Suppressor macrophage treated with lipopolysaccharide for 4 hours (primary cell): ENCODE results near the gene TM7SF3.
"Not testable (repeated sequence)": the region's sequence is repeated elsewhere in the genome, so short reads cannot be mapped to it uniquely, and the experiment has no call there.

Experiments used
- DNase-seq: peaks from one replicate; pipeline ENCODE4 v3.0.0-alpha.2; 2020

Gene TM7SF3, protein sequence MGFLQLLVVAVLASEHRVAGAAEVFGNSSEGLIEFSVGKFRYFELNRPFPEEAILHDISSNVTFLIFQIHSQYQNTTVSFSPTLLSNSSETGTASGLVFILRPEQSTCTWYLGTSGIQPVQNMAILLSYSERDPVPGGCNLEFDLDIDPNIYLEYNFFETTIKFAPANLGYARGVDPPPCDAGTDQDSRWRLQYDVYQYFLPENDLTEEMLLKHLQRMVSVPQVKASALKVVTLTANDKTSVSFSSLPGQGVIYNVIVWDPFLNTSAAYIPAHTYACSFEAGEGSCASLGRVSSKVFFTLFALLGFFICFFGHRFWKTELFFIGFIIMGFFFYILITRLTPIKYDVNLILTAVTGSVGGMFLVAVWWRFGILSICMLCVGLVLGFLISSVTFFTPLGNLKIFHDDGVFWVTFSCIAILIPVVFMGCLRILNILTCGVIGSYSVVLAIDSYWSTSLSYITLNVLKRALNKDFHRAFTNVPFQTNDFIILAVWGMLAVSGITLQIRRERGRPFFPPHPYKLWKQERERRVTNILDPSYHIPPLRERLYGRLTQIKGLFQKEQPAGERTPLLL

DNA sequence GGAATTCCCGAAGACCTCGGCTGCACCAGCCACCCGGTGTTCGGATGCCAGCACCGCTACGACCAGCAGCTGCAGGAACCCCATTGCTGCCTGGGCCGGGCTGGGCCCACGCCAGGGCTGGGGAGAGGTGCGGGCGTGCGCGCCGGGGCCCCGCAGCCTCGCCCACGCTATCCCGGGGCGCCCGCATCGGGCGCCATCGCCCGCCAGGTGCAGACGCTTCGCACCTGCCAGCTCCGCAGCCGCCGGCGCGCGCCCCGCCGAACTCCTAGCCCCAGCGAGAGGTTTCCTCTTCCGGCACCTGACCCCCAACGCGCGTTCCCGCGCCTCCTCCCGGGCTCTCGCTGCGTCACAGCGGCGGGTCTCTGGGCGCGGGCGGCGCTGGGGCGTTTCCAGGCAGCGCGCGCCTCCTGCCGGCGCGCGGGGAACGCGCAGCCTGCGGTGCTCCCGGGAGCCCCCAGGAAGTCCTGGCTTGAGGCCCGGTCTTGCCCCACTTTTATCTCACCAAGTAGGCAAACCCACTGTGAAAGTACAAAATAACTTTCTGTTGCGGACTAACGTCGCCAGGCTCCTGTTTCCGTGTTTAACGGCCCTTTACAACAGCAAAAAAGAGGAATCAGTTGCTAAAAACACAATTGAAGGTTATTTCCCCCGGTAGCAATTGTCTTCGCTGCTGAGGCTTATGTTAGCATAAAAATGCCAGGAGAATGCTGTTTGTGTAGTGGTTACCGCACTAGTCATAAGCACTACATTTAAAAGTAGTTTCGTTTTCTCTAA is at the start of gene TM7SF3:
TSS of gene TM7SF3 (minus strand) at position 300 of the 774 bp plus-strand sequence. CDS start at position 84, 216 bp downstream.
- peak; percentile 96 for DNase-seq

DNA sequence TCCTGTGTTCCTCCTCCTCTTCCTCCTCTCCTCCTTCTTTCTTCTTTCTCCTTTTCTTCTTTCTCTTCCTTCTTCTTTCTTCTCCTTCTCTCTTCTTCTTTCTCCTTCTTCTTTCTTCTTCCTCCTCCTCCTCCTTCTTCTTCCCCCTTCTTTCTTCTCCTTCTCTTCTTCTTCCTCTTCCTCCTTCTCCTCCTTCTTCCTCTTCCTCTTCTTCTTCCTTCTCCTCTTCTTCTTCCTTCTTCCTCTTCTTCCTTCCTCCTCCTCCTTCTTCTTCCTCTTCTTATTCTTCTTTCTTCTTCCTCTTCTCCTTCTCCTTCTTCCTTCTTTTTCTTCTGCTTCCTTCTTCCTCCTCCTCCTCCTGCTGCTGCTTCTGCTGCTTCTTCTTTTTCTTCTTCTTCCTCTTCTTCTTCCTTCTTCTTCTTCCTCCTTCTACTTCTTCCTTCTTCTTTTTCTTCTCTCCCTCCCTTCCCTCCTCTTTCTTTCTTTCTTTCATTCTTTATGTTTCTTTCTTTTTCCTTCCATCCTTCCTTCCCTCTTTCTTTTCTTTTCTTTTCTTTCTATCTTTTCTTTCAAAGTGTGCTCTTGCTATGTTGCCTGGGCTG is 49.2 kb upstream of the TM7SF3 start:
- no peak for DNase-seq

DNA sequence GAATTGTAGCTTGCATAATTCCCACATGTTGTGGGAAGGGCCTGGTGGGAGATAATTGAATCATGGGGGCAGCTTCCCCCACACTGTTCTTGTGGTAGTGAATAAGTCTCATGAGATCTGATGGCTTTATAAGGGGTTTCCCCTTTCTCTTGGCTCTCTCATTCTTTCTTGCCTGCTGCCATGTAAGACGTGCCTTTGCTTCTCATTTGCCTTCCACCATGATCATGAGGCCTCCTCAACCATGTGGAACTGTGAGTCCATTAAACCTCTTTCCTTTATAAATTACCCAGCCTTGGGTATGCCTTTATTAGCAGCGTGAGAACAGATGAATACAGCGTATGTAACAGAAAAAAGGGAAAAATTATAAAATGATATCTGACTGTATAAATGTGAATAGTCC is 47.1 kb upstream of the TM7SF3 start:
- DNase-seq: peak; percentile 3

DNA sequence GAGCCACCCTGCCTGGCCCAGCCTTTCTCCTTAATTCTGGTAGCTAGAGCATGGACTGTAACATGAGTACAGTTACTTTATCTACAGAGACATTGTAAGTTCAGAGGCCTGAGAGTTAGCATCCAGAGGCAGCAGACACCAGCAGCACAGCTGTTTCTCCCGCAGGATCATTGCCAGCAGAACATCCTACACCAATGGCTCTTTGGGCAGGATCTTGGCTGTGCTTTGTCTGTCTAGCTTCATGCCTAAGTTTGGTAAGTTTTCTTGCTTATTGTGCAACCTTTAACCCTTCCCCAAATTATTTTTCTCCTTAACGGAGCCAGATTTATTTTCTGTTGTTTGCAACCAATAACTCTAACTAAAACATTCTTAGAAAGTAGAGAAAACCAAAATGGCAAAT is 46.6 kb upstream of the TM7SF3 start:
- no peak for DNase-seq

GRCh38 chr12:27057543-27057942 is 43.4 kb upstream of the TM7SF3 start:
- DNase-seq: no peak

DNA sequence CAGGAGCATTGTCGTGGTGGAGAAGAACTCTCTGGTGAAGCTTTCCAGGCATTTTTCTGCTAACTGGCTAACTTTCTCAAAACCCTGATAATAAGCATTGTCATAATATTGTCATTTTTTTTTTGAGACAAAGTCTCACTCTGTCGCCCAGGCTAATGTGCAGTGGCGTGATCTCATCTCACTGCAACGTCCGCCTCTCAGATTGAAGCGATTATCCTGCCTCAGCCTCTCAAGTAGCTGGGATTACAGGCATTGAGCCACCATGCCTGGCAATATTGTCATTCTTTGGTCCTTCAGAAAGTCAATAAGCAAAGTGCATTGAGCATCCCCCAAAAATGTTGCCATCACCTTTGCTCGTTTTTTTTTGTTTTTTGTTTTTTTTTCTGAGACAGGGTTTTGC is 41.8 kb upstream of the TM7SF3 start:
- no peak for DNase-seq

DNA sequence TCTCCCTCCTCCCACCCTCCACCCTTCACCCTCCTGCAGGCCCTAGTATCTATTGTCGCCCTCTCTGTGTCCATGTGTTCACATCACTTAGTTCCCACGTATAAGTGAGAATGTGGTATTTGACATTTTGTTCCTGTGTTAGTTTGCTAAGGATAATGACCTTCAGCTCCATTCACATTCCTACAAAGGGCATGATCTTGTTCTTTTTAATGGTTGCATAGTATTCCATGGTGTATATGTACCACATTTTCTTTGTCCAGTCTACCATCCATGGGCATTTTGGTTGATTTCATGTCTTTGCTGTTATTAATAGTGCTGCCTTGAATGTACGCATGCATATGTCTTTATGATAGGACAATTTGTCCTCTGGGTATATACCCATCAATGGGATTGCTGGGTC is 38.6 kb upstream of the TM7SF3 start:
- DNase-seq: no peak

GRCh38 chr12:27052176-27052575 is 38.0 kb upstream of the TM7SF3 start:
- DNase-seq: no peak

DNA sequence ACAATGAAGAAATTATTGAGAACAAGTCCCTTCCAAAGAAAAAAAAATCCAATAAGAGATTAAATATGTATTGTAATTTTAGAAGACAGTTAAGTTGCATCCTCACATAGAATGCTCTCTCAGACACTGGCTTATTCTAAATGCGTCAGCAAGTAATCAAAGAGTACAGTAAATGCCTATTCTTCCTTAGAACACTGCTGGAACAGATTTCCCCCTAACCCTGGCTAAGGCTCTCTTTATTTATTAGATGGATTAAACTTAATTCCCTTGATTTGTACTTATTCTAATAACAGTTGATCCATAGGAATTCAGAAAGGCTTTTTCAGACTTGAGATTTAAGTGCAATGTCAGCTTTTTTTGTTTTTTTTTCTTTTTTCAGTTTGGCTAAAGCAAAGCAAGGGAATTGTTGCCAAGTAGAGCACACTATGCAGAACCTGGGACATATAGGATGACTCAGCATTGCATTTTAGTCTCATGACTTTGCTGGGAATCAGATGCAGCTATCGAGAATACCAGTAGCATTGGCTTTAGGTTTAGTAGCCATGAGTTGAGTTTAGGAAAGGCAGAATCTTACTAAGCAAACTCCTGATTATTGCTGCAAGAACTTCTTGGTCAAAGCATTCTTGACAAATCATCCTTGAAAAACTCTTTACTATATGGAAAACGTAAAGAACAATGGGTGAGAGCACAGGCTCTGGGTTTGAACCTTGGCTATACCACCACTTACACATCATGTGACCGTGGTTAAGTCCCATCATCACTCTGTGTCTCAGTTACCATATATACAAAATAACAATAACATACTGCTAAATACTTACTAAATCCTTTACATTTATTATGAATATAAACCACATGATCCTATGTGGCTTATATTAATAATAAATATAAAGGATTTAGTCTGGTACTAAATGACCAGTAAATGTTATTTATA is 34.9 kb upstream of the TM7SF3 start:
- peak; percentile 22 for DNase-seq

GRCh38 chr12:27042018-27042417 is 27.8 kb upstream of the TM7SF3 start:
- not testable (repeated sequence) for DNase-seq

DNA sequence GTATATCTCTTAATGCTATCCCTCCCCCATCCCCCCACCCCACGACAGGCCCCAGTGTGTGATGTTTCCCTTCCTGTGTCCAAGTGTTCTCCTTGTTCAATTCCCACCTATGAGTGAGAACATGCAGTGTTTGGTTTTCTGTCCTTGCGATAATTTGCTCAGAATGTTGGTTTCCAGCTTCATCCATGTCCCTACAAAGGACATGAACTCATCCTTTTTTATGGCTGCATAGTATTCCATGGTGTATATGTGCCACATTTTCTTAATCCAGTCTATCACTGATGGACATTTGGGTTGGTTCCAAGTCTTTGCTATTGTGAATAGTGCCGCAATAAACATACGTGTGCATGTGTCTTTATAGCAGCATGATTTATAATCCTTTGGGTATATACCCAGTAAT is 26.5 kb upstream of the TM7SF3 start:
- not testable (repeated sequence) for DNase-seq

- DNase-seq: no peak
These were observed 20.6 kb upstream of the TM7SF3 start for GRCh38 chr12:27034607-27035293.

- DNase-seq: no peak
These were observed 18.5 kb upstream of the TM7SF3 start for GRCh38 chr12:27032679-27033078.

GRCh38 chr12:27031531-27031930 is 17.3 kb upstream of the TM7SF3 start:
- DNase-seq: no peak

DNA sequence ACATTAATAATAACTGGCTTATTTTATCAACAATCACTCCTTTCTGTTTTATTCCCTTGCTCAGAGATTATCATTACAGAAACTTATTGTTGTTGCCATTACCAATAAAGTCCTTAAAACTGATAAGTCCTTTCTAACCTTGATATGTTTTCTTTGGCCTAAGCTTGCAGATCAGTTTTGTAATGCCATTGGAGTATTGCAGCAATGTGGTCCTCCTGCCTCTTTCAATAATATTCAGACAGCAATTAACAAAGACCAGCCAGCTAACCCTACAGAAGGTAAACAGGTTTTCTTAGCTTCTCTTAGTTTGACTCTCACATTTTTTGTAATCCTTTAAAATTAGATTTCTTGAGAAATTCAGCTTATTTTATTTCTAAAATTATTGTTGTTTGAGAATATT is 12.1 kb upstream of the TM7SF3 start:
- DNase-seq: no peak

GRCh38 chr12:27025116-27025515 is 10.9 kb upstream of the TM7SF3 start:
- no peak for DNase-seq

DNA sequence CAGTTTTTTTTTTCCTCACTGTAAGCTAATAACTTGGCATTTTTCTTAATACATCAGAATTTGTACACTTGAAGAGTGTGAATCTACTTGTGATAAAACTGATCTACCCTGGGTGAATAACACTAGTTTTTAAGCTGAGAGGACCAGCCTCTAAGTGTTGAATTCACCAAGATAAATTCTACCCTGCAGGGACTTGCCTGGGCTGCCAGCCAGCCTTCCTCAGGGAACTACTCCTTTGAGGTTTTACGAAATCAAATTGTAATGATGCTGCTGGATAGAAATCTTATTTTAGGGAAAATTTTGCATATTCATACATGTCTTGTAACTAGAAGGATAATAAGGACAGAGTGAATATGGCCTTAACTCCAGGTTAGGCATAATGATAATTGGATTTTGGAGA is 10.1 kb upstream of the TM7SF3 start:
- DNase-seq: no peak

- DNase-seq: no peak
These were observed 6.6 kb upstream of the TM7SF3 start for GRCh38 chr12:27020761-27021160.

GRCh38 chr12:27018037-27018436 is 3.9 kb upstream of the TM7SF3 start:
- no peak for DNase-seq

- not testable (repeated sequence) for DNase-seq
These were observed 3.1 kb upstream of the TM7SF3 start for GRCh38 chr12:27017163-27017823.

DNA sequence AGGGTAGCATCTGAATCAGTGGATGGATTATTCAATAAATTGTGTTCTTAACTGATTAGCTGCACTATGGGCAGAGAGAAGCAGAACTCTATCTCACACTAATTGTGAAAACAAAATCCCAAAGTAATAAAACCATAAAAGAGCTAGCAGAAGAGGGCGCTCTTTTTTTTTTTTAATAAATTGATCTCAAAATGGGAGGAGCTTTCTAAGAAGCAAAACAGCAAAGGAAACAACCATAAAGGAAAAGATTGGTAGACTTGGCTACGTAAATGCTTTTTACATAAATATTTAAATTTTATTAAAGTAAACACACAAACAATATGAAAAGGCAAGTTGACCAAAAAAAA is 1.5 kb upstream of the TM7SF3 start:
- DNase-seq: peak; percentile 62
